NOMO-1 treated with dmso at 0.1 percent for 144 hours (cell line): ENCODE results near the gene RASGRP4.

Experiments used
- DNase-seq: peaks from one replicate; lab custom pipeline; 2025; ENCODE audit not compliant: unreplicated experiment; lab: John Stamatoyannopoulos, UW

Gene RASGRP4

GRCh38 chr19:38391911-38392464 is 34.0 kb downstream of the RASGRP4 start:
- DNase-seq: no peak

- no peak for DNase-seq
Observed at GRCh38 chr19:38389957-38390924, 35.8 kb downstream of the RASGRP4 start.

GRCh38 chr19:38389101-38389925 is 36.7 kb downstream of the RASGRP4 start:
- DNase-seq: no peak

- DNase-seq: no peak
Observed at GRCh38 chr19:38388349-38389100, 37.5 kb downstream of the RASGRP4 start, which contains the start of gene SPRED3. SPRED3 (plus strand) TSS chr19:38388697; CDS start chr19:38390303, 1,606 bp downstream.

- peak; percentile 46 for DNase-seq
Observed at GRCh38 chr19:38387550-38388348, 38.3 kb downstream of the RASGRP4 start, which contains the start of gene GGN. GGN (minus strand) TSS chr19:38388034; CDS start chr19:38387261, 773 bp downstream.

GRCh38 chr19:38386971-38387549 is 39.0 kb downstream of the RASGRP4 start:
- DNase-seq: no peak

- no peak for DNase-seq
Observed at GRCh38 chr19:38386300-38386970, 39.6 kb downstream of the RASGRP4 start.

GRCh38 chr19:38385804-38386257 is 40.2 kb downstream of the RASGRP4 start:
- DNase-seq: no peak

- DNase-seq: no peak
Observed at GRCh38 chr19:38385057-38385803, 40.8 kb downstream of the RASGRP4 start.

GRCh38 chr19:38384209-38385027 is 41.6 kb downstream of the RASGRP4 start:
- no peak for DNase-seq

GRCh38 chr19:38383743-38384142 is 42.3 kb downstream of the RASGRP4 start:
- no peak for DNase-seq

- DNase-seq: no peak
Observed at GRCh38 chr19:38383184-38383583, 42.8 kb downstream of the RASGRP4 start.

GRCh38 chr19:38381138-38381537 is 44.9 kb downstream of the RASGRP4 start:
- no peak for DNase-seq

GRCh38 chr19:38378866-38379265 is 47.2 kb downstream of the RASGRP4 start:
- DNase-seq: no peak

GRCh38 chr19:38377052-38377451 is 49.0 kb downstream of the RASGRP4 start:
- no peak for DNase-seq

GRCh38 chr19:38376576-38376975 is 49.4 kb downstream of the RASGRP4 start:
- no peak for DNase-seq

- no peak for DNase-seq
Observed at GRCh38 chr19:38375748-38376147, 50.3 kb downstream of the RASGRP4 start.
